NCI-H1417 (cell line): ENCODE data around the gene G0S2.

Source experiments
- DNase-seq, 3 experiments: peaks; one replicate each; lab custom pipeline; 2025; lab: John Stamatoyannopoulos, UW

Gene G0S2

GRCh38 chr1:209674957-209675564 is at the start of gene G0S2:
G0S2 (plus strand) TSS chr1:209675412; CDS start chr1:209675685, 273 bp downstream.
- DNase-seq: peak in 2 of 3 experiments; percentile 81 to 85

- DNase-seq: no peak
Measured at GRCh38 chr1:209625791-209626285, 49.4 kb upstream of the G0S2 start.

- no peak for DNase-seq
Measured at GRCh38 chr1:209626346-209627026, 48.7 kb upstream of the G0S2 start.

- no peak for DNase-seq
Measured at GRCh38 chr1:209627027-209627731, 48.0 kb upstream of the G0S2 start.

GRCh38 chr1:209627732-209628196 is 47.4 kb upstream of the G0S2 start:
- DNase-seq: peak; percentile 35 to 82 (median 73)

- DNase-seq: no peak
Measured at GRCh38 chr1:209628618-209629299, 46.5 kb upstream of the G0S2 start.

- DNase-seq: no peak
Measured at GRCh38 chr1:209629621-209630382, 45.4 kb upstream of the G0S2 start.

GRCh38 chr1:209630383-209631225 is 44.6 kb upstream of the G0S2 start:
- peak in 2 of 3 experiments; percentile 44 to 56 for DNase-seq

GRCh38 chr1:209633335-209633997 is 41.7 kb upstream of the G0S2 start:
- DNase-seq: no peak

GRCh38 chr1:209634005-209634737 is 41.0 kb upstream of the G0S2 start:
- no peak for DNase-seq

GRCh38 chr1:209635850-209636249 is 39.4 kb upstream of the G0S2 start:
- no peak for DNase-seq

GRCh38 chr1:209641832-209642172 is 33.4 kb upstream of the G0S2 start:
- no peak for DNase-seq

GRCh38 chr1:209642816-209643215 is 32.4 kb upstream of the G0S2 start:
- no peak for DNase-seq

- DNase-seq: no peak
Measured at GRCh38 chr1:209643285-209644020, 31.8 kb upstream of the G0S2 start.

GRCh38 chr1:209645574-209646452 is 29.4 kb upstream of the G0S2 start:
- DNase-seq: peak in 2 of 3 experiments; percentile 13 to 52

GRCh38 chr1:209646558-209646957 is 28.7 kb upstream of the G0S2 start:
- no peak for DNase-seq

- no peak for DNase-seq
Measured at GRCh38 chr1:209647156-209647555, 28.1 kb upstream of the G0S2 start.

- no peak for DNase-seq
Measured at GRCh38 chr1:209648346-209648745, 26.9 kb upstream of the G0S2 start.
